Activated gamma-delta T cell (primary cell): Measurements from ENCODE around the gene NPY1R.

Experiments used
- DNase-seq: peaks from one replicate; lab custom pipeline; 2025; lab: John Stamatoyannopoulos, UW
- total RNA-seq, 2 donors: gene quantifications; one replicate each; lab custom pipeline; 2026; lab: John Stamatoyannopoulos, UW

NPY1R gene
- 0 reads per million in 2 donors for total RNA-seq

- no peak for DNase-seq
Observed at GRCh38 chr4:163332526-163333406, at the start of gene NPY1R. Gene NPY1R (minus strand): TSS chr4:163332596. CDS start chr4:163326554, 6,042 bp downstream.

- DNase-seq: no peak
Observed at GRCh38 chr4:163380703-163381102, 48.3 kb upstream of the NPY1R start.

GRCh38 chr4:163378661-163379060, 46.3 kb upstream of the NPY1R start:
- no peak for DNase-seq

DNA sequence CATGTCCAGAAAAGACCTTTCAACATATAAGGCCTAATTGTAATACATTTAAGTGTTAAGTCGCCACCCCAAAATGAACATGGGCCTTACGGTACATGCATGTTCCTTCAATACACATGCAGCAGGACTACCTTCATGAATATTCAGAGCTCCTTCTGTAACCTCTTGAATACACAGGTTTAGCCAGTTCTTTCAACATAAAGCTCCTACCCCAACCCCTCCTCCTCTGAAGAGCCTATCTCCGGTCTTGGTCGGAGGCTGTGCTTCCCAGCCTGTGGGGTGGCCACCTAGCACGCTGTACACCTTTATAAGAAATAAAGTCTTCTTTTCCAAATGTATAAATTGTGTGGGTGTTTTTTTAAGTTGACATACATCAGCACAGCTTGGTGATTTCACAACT, 39.6 kb upstream of the NPY1R start:
- no peak for DNase-seq

DNA sequence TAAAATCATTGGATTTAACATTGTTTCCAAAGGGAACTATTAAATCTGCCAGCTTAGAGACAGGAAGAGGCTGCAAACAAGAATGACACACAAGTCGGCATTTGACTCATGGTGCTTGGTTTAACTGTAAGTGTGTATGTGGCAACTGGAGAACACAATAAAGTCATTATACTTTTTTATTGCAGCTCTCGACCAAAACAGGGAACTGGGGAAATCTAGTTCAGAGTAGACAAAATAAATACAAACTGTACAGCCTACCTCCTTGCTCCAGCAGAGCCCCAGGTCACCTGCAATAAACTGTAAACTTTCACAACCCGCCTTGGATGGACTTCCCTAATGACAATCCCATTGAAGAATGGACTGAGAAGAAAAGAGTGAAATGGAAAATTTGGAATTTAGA, 35.3 kb upstream of the NPY1R start:
- DNase-seq: no peak

- DNase-seq: no peak
Observed at GRCh38 chr4:163356104-163356503, 23.7 kb upstream of the NPY1R start.

- DNase-seq: no peak
Observed at GRCh38 chr4:163353054-163353453, 20.7 kb upstream of the NPY1R start.

- DNase-seq: no peak
Observed at GRCh38 chr4:163350672-163351071, 18.3 kb upstream of the NPY1R start.

- no peak for DNase-seq
Observed at GRCh38 chr4:163344147-163345125, 12.0 kb upstream of the NPY1R start.

GRCh38 chr4:163343604-163344146, 11.3 kb upstream of the NPY1R start, which contains the start of gene NPY5R:
Gene NPY5R (plus strand): TSS chr4:163343892. CDS start chr4:163350274, 6,382 bp downstream.
- no peak for DNase-seq

GRCh38 chr4:163335384-163335783, 3.0 kb upstream of the NPY1R start:
- DNase-seq: no peak

- DNase-seq: no peak
Observed at GRCh38 chr4:163331629-163332376, 593 bp downstream of the NPY1R start.

DNA sequence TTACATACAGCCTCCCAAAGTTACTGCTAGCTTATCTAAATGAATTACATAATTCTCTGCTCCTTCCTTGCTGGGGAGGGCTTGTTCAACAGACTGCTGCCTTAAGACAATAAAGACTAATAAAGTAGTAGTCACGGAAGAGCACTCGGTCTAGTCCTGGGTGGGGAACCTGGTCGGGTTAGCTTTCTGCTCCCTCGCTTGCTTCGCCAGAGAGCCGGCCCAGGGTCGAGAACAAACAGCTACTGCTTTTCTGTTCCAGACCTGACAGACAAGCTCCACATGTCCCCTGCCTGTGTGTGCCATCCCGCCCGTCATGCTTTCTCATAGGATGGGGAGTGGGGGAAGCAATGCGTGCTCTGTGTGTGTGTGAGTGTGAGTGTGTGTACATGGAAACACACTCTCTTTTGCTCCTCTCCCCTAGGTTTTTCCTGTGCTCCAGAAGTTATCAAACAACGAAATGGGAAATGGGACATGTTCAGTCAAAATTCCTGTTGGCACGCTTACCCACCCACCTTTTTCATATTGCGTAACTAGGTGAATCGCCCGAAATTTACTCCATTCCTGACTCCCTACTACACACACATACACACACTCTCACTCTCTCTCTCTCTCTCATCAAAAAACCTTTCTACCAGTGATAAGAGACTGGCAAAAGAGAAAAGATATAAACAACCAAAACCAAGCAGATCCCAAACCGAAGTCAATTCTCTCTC, 1.3 kb downstream of the NPY1R start:
- DNase-seq: no peak

- DNase-seq: no peak
Observed at GRCh38 chr4:163317110-163317509, 15.3 kb downstream of the NPY1R start.

DNA sequence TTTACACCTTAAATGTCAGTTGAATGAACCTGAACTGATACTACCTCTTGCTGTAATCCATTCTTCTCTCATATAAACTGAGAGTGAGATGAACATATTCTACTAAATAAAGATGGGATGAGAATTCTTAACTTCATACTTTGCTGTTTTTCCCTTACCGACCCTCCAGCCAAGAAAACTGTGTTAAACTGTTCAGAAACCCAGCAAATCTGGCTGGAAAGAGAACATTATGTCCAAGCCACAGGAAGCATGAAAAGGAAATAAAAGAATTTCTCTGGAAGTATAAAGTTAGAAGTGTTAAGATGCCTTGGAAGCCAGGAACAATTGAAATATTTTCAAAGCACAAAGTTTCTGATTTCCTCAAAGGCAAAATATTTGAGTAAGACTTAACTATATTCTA, 22.9 kb downstream of the NPY1R start:
- DNase-seq: no peak

- no peak for DNase-seq
Observed at GRCh38 chr4:163303069-163303468, 29.3 kb downstream of the NPY1R start.

DNA sequence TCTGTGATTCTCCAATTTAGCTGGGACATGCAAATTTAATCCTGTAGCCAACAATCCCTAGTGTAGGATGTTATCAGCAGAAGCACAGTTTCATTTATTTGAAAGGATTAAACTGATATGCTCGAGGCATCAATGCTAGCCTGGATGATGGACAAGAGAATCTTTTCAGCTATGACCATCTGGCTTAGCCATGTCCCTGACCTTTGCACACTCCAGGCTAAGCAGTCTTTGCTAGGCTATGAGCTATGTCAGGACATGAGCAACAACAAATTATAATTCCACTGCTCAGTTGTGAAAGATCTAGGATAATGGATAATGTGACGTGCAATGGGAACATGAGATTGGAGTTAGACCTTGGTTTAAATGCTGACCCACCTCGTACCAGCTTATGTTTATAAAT, 32.0 kb downstream of the NPY1R start:
- no peak for DNase-seq

GRCh38 chr4:163295138-163295537, 37.3 kb downstream of the NPY1R start:
- no peak for DNase-seq

DNA sequence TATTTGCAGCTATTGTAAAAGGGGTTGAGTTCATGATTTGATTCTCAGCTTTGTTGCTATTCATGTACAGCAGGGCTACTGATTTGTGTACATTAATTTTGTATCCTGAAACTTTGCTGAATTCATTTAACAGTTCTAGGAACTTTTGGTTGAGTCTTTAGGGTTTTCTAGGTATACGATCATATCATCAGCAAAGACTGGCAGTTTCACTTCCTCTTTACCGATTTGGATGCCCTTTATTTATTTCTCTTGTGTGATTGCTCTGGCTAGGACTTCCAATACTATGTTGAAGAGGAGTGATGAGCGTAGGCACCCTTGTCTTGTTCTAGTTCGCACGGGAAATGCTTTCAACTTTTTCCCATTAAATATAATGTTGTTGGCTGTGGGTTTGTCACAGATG, 48.1 kb downstream of the NPY1R start:
- DNase-seq: no peak

DNA sequence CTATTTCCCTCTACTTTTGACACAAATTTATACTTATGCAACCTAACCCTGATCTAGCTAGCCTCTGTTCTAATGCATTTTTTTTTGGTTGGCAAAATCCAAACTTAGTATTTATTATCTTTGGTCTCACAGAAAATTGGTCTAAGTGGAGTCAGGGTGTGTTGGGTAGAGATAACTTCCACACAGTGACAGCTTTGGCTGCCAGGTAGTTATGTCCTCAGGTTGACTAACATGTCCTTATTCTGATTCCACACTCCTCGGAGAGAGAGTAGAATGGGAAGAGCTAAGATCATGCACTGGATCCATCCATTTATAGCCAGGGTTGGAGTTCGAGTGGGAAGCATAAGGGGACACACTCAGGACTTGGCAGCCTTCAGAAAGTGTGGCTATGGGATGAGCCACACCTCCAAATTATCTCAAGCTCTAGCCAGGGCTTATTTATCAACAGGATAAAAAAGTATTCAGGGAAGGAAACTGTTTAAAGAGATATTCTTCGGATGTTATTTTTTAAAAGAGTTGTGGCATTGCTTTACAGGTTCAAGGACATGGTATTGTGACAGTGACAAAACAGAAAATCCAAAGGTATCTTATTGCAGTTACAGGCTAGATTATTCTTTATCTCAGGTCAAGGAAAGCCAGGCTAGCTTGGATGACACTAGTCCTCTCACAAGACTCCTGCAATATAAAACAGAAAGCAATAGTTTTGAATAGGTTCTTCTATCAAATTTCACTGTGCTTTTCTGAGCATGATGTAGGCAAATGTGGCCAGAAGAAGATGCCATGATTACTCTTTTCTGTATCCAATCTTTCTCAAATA, 51.5 kb downstream of the NPY1R start:
- no peak for DNase-seq
